Measurements from ENCODE around the gene CERCAM.

DNA sequence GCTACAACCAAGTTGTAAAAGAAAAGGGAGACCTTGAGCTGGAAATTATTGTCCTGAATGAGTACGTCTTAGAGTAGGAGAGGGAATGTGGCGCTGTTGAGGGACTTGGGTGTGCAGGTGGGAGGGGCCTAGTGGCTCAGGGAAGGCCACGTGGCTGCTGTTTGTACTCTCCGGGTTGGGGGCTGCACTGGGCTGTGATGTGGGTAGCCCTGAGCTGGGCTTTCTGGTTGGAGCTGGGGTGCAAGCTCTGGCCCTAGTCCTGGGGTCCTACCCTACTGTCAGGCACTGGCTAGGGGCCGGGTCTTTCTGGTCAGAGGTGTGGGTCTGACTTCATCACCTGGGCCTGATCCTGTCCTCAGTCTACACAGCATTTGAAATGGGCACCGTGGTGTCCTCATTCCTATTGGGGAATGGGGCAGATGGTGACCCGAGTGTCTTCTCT is 64.8 kb downstream of the CERCAM start:
- TF ChIP-seq CTCF (IDR thresholded peaks at IDR 0.05; ENCODE audit: poor library complexity): no peak
- TF ChIP-seq EZH2phosphoT487 (IDR thresholded peaks at IDR 0.05; ENCODE audit: low read depth, severe bottlenecking, unreplicated experiment): no peak
